ENCODE measurements around the gene CSF1R. TPM values are rescaled to one million over a fixed set of nuclear protein-coding genes. Genes with fewer than 3 reads are reported as not detected.

CSF1R gene
- total RNA-seq, 1 donor from 2014 or later = 20.1 TPM

DNA sequence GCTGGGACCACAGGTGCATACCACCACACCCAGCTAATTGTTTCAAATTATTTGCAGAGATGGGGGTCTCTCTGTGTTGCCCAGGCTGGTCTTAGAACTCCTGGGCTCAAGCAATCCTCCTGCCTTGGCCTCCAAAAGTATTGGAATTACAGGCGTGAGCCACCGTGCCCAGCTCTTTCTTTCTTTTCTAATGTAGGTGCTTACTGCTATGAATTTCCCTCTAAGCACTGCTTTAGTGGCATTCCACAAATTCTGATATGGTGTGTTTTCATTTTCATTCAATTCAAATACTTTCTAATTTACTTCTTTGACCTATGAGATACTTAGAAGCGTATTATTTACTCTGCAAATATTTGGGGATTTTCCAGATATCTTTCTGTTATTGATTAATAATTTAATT lies 70.9 kb downstream of the CSF1R start:
- intact Hi-C loops (cut with micrococcal nuclease) = no loop called here
- ATAC-seq = no peak
- DNase-seq = no peak

DNA sequence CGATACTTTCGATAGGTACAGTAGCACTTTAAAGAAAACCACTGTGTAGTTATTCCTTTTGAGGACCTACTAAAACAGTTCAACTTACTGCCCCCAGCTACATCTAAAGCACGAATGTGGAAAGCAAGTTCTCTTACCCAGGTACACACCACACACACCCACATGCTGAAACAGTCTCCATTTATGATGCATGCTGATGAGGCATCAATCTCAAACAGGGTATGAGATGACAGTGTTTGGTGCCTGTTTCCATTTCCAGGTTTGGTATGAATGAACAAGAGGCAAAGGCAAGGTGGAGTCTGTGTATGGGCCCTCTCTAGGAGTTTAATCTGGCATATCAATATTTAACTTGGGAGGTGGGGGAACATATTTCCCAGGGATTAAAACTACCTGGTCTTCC lies 71.9 kb downstream of the CSF1R start:
- intact Hi-C loops (cut with micrococcal nuclease) = no loop called here
- DNase-seq = no peak
- no peak for ATAC-seq

DNA sequence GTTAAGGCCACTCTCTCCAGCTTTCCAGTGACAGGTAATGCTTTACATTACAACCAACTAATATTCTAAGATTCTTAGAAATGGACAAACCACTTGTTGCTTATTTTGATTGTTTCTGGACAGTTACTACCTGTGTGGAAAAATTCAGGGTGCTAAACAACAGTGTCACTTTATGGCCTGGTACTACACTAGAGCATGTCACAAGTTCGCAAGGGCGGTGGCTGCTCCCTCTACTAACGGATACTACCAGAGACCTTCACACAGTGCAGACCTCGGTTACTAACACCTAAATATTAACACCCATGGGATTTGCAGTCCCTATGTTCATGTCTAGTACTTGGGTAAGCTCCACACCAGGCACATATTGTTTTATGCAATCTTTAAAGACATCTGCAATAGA lies 72.4 kb downstream of the CSF1R start:
- ATAC-seq (no peak), DNase-seq (no peak)
- intact Hi-C loops (cut with micrococcal nuclease) = no loop called here

DNA sequence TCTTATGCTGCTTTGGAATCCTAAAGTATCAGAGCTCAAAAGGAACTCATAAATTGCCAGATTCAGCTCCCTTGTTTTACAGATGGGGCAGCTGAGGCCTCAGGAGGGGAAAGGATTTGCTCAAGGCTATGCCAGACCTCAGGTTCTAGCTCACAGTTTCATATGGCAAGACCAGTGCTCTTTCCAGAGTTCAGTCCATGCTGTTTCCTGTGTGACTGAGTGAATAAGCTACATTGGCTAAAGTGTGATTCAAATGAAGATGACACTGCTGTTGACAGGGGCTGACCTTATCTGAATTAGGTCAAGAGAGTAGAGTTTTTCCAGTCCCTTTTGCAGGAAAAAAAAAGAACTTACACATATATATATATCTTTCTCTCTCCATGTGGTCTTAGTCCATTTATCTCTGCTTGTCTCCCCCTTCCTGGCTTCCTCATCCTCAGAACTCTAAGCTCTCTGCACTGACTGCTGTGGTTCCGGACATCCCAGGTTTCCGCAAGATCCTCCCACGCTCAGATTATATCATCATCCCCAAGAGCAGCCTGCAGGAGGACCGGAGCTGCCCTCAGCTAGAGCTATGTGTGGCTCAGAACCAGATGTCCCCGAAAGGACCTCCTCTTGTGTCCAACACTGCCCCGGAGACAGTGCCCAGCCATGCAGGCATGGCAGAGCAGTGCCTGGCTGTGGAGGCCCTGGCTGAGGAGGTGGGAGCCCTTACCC lies 76.5 kb downstream of the CSF1R start:
- ATAC-seq (peak; percentile 84), DNase-seq (no peak)
- intact Hi-C loops (cut with micrococcal nuclease) = no loop called here

DNA sequence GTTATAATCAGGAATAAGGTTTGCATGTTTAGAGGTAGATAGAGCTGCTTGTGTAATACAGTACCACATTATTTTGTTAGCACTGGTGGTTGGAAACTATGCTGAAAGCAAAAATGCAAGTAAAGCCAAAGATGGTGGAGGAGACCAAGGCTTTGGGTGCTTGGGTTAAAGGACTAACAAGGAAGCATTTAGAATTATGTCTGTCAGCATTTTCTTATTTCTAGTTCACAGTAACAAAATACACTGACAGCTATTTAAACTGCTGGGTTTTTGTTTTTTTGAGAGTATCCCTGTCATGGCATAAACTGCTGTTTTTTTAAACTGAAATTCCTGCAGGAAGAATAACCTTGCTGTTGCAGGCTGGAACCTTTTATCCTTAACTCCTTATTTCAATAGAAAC lies 79.3 kb downstream of the CSF1R start:
- intact Hi-C loops (cut with micrococcal nuclease) = no loop called here
- ATAC-seq = no peak

DNA sequence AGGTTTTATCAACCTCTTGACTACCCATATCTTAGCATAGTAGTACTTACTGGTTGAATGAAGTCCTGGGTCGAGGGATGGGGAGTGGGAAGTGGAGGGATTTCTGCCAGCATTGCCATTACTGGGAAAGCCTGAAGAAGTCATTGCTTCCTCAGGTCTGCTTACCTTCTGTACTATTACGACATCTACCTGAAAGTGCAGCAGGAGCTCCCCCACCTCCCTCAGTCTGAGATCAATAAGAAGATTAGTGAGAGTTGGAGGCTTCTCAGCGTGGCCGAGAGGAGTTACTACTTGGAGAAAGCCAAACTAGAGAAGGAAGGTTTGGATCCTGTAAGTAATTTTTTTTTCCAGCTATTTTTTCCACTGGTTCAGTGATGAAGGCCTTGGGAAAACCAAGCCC lies 80.0 kb downstream of the CSF1R start:
- no peak for ATAC-seq
- intact Hi-C loops (cut with micrococcal nuclease) = no loop called here
- no peak for DNase-seq

More for the DNA sequence above, 79.3 kb downstream of the CSF1R start:
- no peak for DNase-seq

Other genes starting within 250 kb of the CSF1R start
- 0.05 TPM for gene PDE6A, start 141.8 kb downstream of the CSF1R start, total RNA-seq
- 3.2 TPM for gene SLC26A2, start 125.8 kb downstream of the CSF1R start, total RNA-seq
- 1.9 TPM for gene TIGD6, start 85.9 kb downstream of the CSF1R start, total RNA-seq
- gene HMGXB3, start 85.8 kb downstream of the CSF1R start, total RNA-seq = 14.2 TPM
- 47.8 TPM for gene PDGFRB, start 69.3 kb upstream of the CSF1R start, total RNA-seq
- not detected for gene CDX1, start 80.2 kb upstream of the CSF1R start, total RNA-seq
- gene SLC6A7, start 103.5 kb upstream of the CSF1R start, total RNA-seq = not detected
- gene CAMK2A, start 203.2 kb upstream of the CSF1R start, total RNA-seq = 16.6 TPM
- 0.25 TPM for gene ARSI, start 216.4 kb upstream of the CSF1R start, total RNA-seq

All from left ventricle myocardium superior (tissue), 1 donor.